A673 (cell line): ENCODE data around the gene ALKBH1. TPM values are rescaled to one million over a fixed set of nuclear protein-coding genes. Genes with fewer than 3 reads are reported as not detected.

Experiments
- BruUV-seq: library from RNA; stranded (reverse); fragments of 400-500 nt; replicated peaks from 2 replicates; lab custom pipeline; 2021; lab: Mats Ljungman, UMichigan
- CTCF ChIA-PET: fragments of 300-600 bp; sonication (Branson Sonifier 250); formaldehyde crosslinking; loops from one replicate; lab custom pipeline; 2022; ENCODE audit warnings: antibody characterized with exemption; lab: Charles Lee
- POLR2A ChIA-PET: fragments of 300-600 bp; sonication (Branson Sonifier 250); formaldehyde crosslinking; loops from one replicate; lab custom pipeline; 2022; ENCODE audit warnings: antibody characterized with exemption; ENCODE audit not compliant: low non-redundant PET; lab: Charles Lee
- DNase-seq: peaks from one replicate; pipeline ENCODE4 v3.0.0-alpha.2; 2015; ENCODE audit warnings: low spot score
- H3K27ac ChIP-seq: fragments of 200-600 bp; sonication (generic); 2 replicates; pipeline ENCODE4 v1.5.1; 2016; ENCODE audit warnings: mixed run types, low read depth, mild to moderate bottlenecking, mixed read lengths, antibody characterized with exemption, low read length; ENCODE audit not compliant: poor library complexity, severe bottlenecking
- H3K27me3 ChIP-seq: fragments of 200-600 bp; sonication (generic); replicated peaks from 2 replicates; pipeline ENCODE4 v1.6.1; 2017; ENCODE audit warnings: mixed run types, low read depth, mild to moderate bottlenecking, mixed read lengths, antibody characterized with exemption, low read length; ENCODE audit not compliant: insufficient read depth, poor library complexity
- H3K36me3 ChIP-seq: fragments of 200-600 bp; sonication (generic); 2 replicates; pipeline ENCODE4 v1.6.1; 2016; ENCODE audit warnings: mixed run types, mild to moderate bottlenecking, mixed read lengths, antibody characterized with exemption, low read length; ENCODE audit not compliant: insufficient read depth, poor library complexity, severe bottlenecking
- H3K4me1 ChIP-seq: fragments of 200-600 bp; sonication (generic); 2 replicates; pipeline ENCODE4 v1.6.1; 2017; ENCODE audit warnings: mixed run types, mild to moderate bottlenecking, mixed read lengths, antibody characterized with exemption, low read length; ENCODE audit not compliant: insufficient read depth, poor library complexity, severe bottlenecking
- H3K4me3 ChIP-seq: fragments of 200-600 bp; sonication (generic); 2 replicates; pipeline ENCODE4 v1.5.1; 2016; ENCODE audit warnings: low read depth, mixed run types, mild to moderate bottlenecking, mixed read lengths, low read length; ENCODE audit not compliant: poor library complexity, severe bottlenecking
- H3K9me3 ChIP-seq: fragments of 200-600 bp; sonication (generic); 2 replicates; pipeline ENCODE4 v1.6.1; 2016; ENCODE audit warnings: mixed run types, low read depth, mild to moderate bottlenecking, mixed read lengths, antibody characterized with exemption, low read length; ENCODE audit not compliant: poor library complexity, severe bottlenecking
- CTCF ChIP-seq: fragments of 300-800, 200-600 bp; sonication (generic); conservative IDR thresholded peaks from 2 replicates; pipeline ENCODE4 v1.5.1; 2017; ENCODE audit warnings: low read depth, mild to moderate bottlenecking, antibody characterized with exemption, low read length, moderate library complexity, mixed read lengths
- EZH2 ChIP-seq: fragments of 200-600 bp; sonication (generic); IDR thresholded peaks from 2 replicates; pipeline ENCODE4 v1.6.1; 2017; ENCODE audit warnings: borderline replicate concordance, low read depth, mild to moderate bottlenecking, mixed read lengths, antibody characterized with exemption, low read length; ENCODE audit not compliant: poor library complexity, severe bottlenecking
- intact Hi-C: fragments of 100-400 bp; cut with micrococcal nuclease; formaldehyde crosslinking; loops from one replicate; pipeline ENCODE4 v1.10.0; 2022; ENCODE audit not compliant: unreplicated experiment
- total RNA-seq: library from RNA; stranded (reverse); gene quantifications from 2 replicates; pipeline ENCODE4 v1.2.3, GENCODE V29; 2021

The ALKBH1 gene
- total RNA-seq, 1 experiment from 2014 or later = 19.4 TPM

- ChIA-PET POLR2A (no interaction called here), CTCF (no interaction called here)
- no peak for DNase-seq
- intact Hi-C loops = loop anchor here (2.0 kb wide), 1 partner anchor 251 kb away; the partner anchor contains the start of gene AHSA1
- no peak overlapping the region for H3K27ac ChIP-seq
- TF ChIP-seq CTCF (no peak), EZH2 (no peak)
- peaks cover 19% of the 10 kb centered on the region for H3K4me1 ChIP-seq
- peak overlapping the region; percentile 77 for H3K4me3 ChIP-seq
- no TSS peak for BruUV-seq
- no peaks in the 10 kb centered on the region for H3K27me3 ChIP-seq
- no peaks in the 10 kb centered on the region for H3K9me3 ChIP-seq
- peaks cover 43% of the 10 kb centered on the region for H3K36me3 ChIP-seq
Measured at GRCh38 chr14:77709412-77709811, 1.6 kb upstream of the ALKBH1 start.

GRCh38 chr14:77708749-77709148, 926 bp upstream of the ALKBH1 start:
- peak overlapping the region; percentile 77 for H3K4me3 ChIP-seq
- no peaks in the 10 kb centered on the region for H3K27me3 ChIP-seq
- H3K36me3 ChIP-seq = peaks cover 43% of the 10 kb centered on the region
- TSS peak; percentile 83 for BruUV-seq
- intact Hi-C loops = loop anchor here (2.0 kb wide), 1 partner anchor 250 kb away; the partner anchor contains the start of gene AHSA1
- ChIA-PET POLR2A (no interaction called here), CTCF (no interaction called here)
- no peak for DNase-seq
- H3K4me1 ChIP-seq = peaks cover 19% of the 10 kb centered on the region
- no peaks in the 10 kb centered on the region for H3K9me3 ChIP-seq
- peak overlapping the region; percentile 31 for H3K27ac ChIP-seq
- no peak for TF ChIP-seq CTCF
- no peak for TF ChIP-seq EZH2

- Histone ChIP-seq H3K27ac (peak overlapping the region; percentile 31), H3K27me3 (no peaks in the 10 kb centered on the region), H3K9me3 (no peaks in the 10 kb centered on the region), H3K4me1 (peaks cover 19% of the 10 kb centered on the region), H3K36me3 (peaks cover 37% of the 10 kb centered on the region), H3K4me3 (peak overlapping the region; percentile 77)
- TSS peak; percentile 66 for BruUV-seq
- ChIA-PET POLR2A (no interaction called here), CTCF (no interaction called here)
- TF ChIP-seq CTCF (peak; percentile 47), EZH2 (no peak)
- intact Hi-C loops = no loop called here
- peak; percentile 35 for DNase-seq
Measured at GRCh38 chr14:77707355-77707723, 484 bp downstream of the ALKBH1 start.
